GM13976 (cell line): Measurements from ENCODE around the gene STXBP6.
"Not testable (repeated sequence)": the region's sequence is repeated elsewhere in the genome, so short reads cannot be mapped to it uniquely, and the experiment has no call there.

Source experiments
- DNase-seq: peaks from one replicate; pipeline ENCODE4 v3.0.0; 2012; ENCODE audit warnings: low spot score
- CTCF ChIP-seq: IDR thresholded peaks from 2 replicates; pipeline ENCODE4 v1.5.1; 2012; ENCODE audit warnings: borderline replicate concordance, mild to moderate bottlenecking; ENCODE audit not compliant: insufficient read depth; ENCODE audit errors: extremely low read depth, missing control alignments, control extremely low read depth
- in situ Hi-C: fragments of 300-500 bp; cut with MboI; formaldehyde crosslinking; loops from one replicate; pipeline ENCODE4 v1.12.0; 2022; ENCODE audit warnings: low sequenced_read_pairs, mixed read lengths, inconsistent platforms; ENCODE audit not compliant: unreplicated experiment

The STXBP6 gene

GRCh38 chr14:24780281-24780680, 269.7 kb downstream of the STXBP6 start:
- TF ChIP-seq CTCF, result no peak
- in situ Hi-C loops, result no loop called here
- DNase-seq, result no peak

DNA sequence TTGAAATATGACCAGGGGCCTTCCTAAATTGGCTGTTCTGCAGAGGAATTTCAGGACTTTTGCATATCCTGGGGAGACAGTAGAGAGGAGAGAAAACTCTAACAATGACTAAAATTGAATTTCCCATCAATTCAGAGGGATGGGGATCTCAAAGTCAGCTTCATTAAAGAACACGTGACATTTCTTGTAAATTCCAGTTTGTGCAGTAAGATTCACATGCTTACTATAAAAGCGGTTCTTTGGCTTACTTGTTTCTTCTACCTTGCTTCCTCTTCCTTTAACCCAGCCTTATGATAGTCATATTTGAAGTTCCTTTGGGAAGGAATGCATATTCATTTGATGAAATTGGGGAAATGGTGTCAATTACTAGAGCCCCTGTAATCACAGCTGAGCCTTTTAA, 272.3 kb downstream of the STXBP6 start:
- in situ Hi-C loops, result no loop called here
- DNase-seq, result no peak
- no peak for TF ChIP-seq CTCF

DNA sequence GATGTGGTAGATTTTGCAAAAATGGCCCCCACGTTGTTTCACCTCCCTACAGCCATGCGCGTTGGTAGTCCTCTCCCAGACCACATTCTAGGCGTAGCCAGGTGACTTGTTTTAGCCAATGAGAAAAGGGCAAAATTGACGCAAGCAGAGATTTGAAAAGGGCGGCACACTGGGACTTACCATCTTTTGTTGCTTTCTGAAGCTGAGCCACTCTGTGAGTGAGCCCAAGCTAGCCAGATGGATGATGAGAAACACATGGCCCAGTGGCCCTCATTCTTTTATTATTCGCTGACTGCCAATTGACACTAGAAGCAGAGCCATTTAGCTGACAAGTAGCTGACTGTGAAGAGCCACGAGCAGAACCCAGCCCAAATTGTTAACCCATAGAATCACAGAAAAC, 274.0 kb downstream of the STXBP6 start:
- TF ChIP-seq CTCF, result no peak
- DNase-seq, result no peak
- in situ Hi-C loops, result no loop called here

GRCh38 chr14:24774187-24774915, 275.6 kb downstream of the STXBP6 start:
- no peak for DNase-seq
- no peak for TF ChIP-seq CTCF
- in situ Hi-C loops, result no loop called here

DNA sequence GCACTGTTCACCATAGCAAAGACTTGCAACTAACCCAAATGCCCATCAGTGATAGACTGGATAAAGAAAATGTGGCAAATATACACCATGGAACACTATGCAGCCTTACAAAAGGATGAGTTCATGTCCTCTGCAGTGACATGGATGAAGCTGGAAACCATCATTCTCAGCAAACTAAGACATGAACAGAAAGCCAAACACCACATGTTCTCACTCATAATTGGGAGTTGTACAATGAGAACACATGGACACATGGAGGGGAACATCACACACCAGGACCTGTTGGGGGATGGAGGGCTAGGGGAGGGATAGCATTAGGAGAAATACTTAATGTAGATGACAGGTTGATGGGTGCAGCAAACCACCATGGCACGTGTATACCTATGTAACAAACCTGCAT, 276.4 kb downstream of the STXBP6 start:
- DNase-seq, in situ Hi-C loops: not testable (repeated sequence)

DNA sequence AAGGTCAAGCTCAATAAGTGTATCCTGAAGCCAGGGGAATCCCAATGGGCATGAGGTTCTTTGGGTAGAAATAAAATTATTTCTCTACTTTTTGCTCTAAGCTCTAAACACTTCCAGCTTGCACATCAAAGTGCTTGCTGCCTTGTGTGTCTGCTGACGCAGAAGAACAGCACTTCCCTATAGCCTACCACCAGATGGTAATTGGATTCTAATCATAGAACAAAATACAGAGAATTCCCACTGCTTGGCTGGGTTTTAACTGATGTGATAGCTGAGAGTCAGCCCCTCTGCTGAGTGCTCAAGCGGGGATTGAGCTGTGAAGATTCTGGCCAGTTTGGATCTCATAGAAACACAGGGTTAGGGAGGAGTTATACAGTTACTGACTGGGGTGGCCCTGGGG, 283.5 kb downstream of the STXBP6 start:
- no peak for TF ChIP-seq CTCF
- DNase-seq, result no peak
- in situ Hi-C loops, result no loop called here

DNA sequence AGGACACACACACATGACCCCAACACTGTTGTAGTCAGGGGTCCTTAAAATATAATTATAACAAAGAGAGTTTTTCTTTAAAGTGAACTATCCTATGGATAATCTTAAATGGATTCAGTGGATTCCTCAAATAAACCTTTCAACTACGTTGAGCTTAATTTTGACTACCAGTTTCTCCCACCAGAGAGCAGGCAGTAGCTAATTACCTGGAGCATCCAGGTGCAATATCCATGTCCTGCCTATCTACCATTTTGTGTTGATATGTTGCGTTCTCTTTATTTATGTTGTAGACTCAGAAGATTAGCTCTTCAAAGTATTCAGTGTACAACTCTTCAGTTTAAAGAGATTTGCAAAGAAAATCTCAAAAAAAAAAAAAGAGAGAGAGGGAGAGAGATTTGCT, 288.8 kb downstream of the STXBP6 start:
- no peak for DNase-seq
- in situ Hi-C loops, result no loop called here
- TF ChIP-seq CTCF, result no peak
